Loucy (cell line): ENCODE measurements around the gene CLTB.

Experiments used
- EZH2phosphoT487 ChIP-seq: fragments of 200-600 bp; IDR thresholded peaks from 2 replicates; pipeline ENCODE4 v1.6.1; 2018; ENCODE audit warnings: antibody characterized with exemption, mild to moderate bottlenecking, moderate library complexity, borderline replicate concordance
- TF ChIP-seq, protein P1 (sequence below): fragments of 200-600 bp; sonication (generic); conservative IDR thresholded peaks from 2 replicates; pipeline ENCODE4 v1.5.1; 2014; ENCODE audit warnings: mild to moderate bottlenecking, antibody characterized with exemption, low read length

DNA sequence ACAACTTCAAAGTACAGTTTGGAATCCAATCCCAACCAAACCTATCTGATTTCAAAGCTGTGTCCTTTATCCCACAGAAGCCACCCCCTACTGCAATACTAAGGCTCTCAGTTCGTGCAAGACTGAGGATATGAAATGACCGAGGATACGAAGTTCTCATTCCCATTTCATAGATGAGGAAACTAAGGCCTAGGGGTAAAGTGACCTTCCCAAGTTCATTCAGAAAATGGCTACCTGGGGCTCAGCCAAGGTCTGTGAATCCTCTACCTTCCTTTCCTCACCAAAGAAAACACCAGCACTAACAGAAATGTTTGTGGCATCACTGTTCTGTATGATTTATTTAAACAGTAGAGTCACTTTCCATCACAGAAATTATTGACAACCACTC, 60.2 kb downstream of the CLTB start:
- TF ChIP-seq, protein P1, sequence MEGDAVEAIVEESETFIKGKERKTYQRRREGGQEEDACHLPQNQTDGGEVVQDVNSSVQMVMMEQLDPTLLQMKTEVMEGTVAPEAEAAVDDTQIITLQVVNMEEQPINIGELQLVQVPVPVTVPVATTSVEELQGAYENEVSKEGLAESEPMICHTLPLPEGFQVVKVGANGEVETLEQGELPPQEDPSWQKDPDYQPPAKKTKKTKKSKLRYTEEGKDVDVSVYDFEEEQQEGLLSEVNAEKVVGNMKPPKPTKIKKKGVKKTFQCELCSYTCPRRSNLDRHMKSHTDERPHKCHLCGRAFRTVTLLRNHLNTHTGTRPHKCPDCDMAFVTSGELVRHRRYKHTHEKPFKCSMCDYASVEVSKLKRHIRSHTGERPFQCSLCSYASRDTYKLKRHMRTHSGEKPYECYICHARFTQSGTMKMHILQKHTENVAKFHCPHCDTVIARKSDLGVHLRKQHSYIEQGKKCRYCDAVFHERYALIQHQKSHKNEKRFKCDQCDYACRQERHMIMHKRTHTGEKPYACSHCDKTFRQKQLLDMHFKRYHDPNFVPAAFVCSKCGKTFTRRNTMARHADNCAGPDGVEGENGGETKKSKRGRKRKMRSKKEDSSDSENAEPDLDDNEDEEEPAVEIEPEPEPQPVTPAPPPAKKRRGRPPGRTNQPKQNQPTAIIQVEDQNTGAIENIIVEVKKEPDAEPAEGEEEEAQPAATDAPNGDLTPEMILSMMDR = no peak
- no peak for TF ChIP-seq EZH2phosphoT487
